T-helper 17 cell (primary cell): ENCODE measurements around the gene MORF4L1. TPM values are rescaled to one million over a fixed set of nuclear protein-coding genes. Genes with fewer than 3 reads are reported as not detected.
"Not testable (repeated sequence)": the region's sequence is repeated elsewhere in the genome, so short reads cannot be mapped to it uniquely, and the experiment has no call there.

Experiments
- ATAC-seq: fragments of 150-1000 bp; cut with Tn5 transposase; 2 replicates; pipeline ENCODE4 v1.10.0; 2021; ENCODE audit warnings: mild to moderate bottlenecking, moderate library complexity
- DNase-seq, 3 donors: peaks; one replicate each; pipeline versions ENCODE4 v3.0.0 to v3.0.0-alpha.2; 2020 to 2021
- H3K9me3 ChIP-seq: one replicate; pipeline ENCODE4 v1.7.0; 2013; ENCODE audit warnings: low read length, mild to moderate bottlenecking; ENCODE audit not compliant: control insufficient read depth, poor library complexity, severe bottlenecking
- H3K27ac Mint-ChIP-seq: one replicate; pipeline ENCODE4 v1.8.0; 2022; ENCODE audit warnings: mild to moderate bottlenecking, moderate library complexity, mixed read lengths
- H3K27me3 Mint-ChIP-seq: one replicate; pipeline ENCODE4 v1.8.0; 2022; ENCODE audit warnings: mixed read lengths
- H3K36me3 Mint-ChIP-seq: one replicate; pipeline ENCODE4 v1.8.0; 2022; ENCODE audit warnings: low read depth, mixed read lengths
- H3K4me1 Mint-ChIP-seq: one replicate; pipeline ENCODE4 v1.8.0; 2022; ENCODE audit warnings: mild to moderate bottlenecking, mixed read lengths
- H3K4me3 Mint-ChIP-seq: one replicate; pipeline ENCODE4 v1.8.0; 2022; ENCODE audit warnings: mild to moderate bottlenecking, moderate library complexity, mixed read lengths
- total RNA-seq, 4 donors: library from RNA in 2 of 4; stranded (reverse) in 2 of 4; gene quantifications; one replicate each; pipeline ENCODE4 v1.2.3 and lab custom pipeline; 2022 to 2026

Gene MORF4L1
- total RNA-seq, 2 donors from 2014 or later = 373 to 376 TPM

DNA sequence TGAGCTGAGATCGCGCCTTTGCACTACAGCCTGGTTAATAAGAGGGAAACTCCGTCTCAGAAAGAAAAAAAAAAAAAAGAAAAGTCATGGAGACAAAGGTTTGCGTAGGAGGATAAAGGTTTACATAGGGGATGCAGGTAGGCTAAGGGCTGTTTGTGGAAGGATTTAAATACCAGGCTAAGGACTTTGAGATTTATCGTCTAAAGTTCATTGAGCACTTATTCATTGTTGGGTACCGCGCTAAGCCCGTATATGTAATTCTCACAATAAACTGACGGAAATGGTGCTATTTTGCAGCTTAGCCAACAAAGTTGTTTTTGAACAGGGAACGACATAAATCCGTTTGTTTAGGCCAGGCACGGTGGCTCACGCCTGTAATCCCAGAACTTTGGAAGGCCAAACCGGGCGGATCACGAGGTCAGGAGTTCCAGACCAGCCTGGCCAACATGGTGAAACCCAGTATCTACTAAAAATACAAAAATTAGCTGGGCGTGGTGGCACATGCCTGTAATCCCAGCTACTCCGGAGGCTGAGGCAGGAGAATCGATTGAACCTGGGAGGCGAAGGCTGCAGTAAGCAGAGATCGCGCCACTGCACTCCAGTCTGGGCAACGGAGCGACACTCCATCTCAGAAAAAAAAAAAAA, 1.1 kb upstream of the MORF4L1 start:
- not testable (repeated sequence) for H3K27me3 Mint-ChIP-seq, H3K9me3 ChIP-seq, H3K36me3 Mint-ChIP-seq, ATAC-seq, DNase-seq
- H3K4me1 Mint-ChIP-seq = peaks cover 37% of the 10 kb centered on the region
- peak overlapping the region; percentile 34 for H3K27ac Mint-ChIP-seq
- peak overlapping the region; percentile 100 for H3K4me3 Mint-ChIP-seq

DNA sequence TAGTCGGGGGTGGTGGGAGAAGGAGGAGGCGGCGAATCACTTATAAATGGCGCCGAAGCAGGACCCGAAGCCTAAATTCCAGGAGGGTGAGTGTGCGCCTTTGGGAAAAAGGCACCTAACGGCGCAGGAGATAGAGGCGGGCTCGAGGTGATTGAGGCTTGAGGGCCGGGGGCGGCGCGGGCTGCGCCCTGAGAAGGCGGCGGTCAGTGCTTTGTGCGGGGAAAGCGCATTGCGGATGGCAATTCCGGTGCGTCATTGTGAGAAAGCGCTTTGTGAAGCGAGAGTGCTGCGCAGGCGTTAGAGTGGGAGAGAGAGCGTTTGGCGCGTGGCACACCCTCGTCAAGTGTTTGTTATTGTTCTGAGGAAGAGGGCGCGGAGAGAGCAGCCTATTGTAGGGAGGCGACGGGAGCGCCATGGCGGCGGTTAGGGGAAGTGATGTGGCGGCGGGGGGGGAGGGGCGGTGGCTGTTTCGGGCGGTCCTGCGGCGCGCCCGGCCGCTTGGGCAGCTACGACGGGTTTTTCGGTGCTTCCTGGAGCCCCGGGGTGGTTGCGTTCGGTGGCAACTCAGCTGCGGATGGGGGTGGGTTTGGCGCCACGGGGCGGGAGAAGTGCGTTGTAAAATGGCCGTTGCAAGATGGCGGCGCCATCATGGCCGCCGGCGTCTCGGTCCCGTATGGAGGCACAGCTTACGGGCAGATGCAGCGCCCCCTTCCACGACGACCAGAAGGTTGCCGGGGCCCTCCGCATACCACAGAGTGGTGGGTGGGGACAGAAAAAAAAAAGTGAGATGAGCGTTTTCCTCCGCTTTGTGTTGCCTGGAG, 492 bp downstream of the MORF4L1 start:
- DNase-seq (peak; percentile 81 to 84 (median 82)), ATAC-seq (peak; percentile 73)
- Mint-ChIP-seq H3K27me3 (no peaks in the 10 kb centered on the region), H3K27ac (peak overlapping the region; percentile 100), H3K36me3 (peaks cover 7% of the 10 kb centered on the region), H3K4me1 (peaks cover 44% of the 10 kb centered on the region), H3K4me3 (peak overlapping the region; percentile 100)
- H3K9me3 ChIP-seq = no peaks in the 10 kb centered on the region

DNA sequence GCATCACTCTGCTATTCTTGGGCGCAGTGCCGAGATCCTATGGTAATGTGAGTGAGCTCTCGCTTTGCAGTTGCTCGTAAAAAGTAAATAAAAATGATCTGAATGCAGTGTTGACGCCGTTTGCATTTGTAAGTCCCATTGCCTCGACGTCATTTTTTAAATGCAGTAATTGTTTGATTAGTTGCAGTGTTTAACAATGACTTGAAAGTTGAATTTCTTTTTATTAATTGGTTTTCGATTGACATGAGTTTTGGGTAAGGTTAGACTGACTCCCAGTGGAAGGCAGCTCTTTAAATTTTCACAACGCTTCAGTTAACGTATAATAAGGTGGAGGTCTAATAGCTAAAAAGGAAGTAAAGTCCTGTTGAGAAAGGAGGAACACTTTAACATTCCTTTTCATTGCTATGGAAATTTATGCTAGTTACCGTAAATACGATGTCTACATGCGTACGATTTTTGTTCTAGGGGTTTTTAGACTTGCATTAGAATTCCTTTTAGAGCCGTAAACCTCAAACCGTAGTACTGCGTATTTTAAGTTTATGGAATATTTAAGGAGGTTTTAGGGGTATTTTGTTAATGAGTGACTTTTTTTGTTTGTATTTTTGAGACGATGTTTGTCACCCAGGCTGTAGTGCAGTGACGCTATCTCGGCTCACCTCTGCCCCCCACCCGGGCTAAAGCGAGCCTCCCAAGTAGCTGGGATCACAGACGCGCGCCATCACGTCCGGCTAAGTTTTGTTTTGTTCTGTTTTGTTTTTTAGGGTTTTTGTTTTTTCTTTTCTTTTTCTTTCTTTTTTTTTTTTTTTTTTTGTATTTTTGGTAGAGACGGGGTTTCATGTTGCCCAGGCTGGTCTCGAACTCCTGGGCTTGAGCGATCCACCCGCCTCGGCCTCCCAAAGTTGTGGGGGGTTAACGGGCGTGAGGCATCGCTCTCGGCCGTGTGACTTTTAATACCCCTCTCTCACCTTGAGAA, 1.4 kb downstream of the MORF4L1 start:
- DNase-seq (peak in 2 of 3 donors; percentile 26 to 33), ATAC-seq (no peak)
- Mint-ChIP-seq H3K27ac (peak overlapping the region; percentile 100), H3K27me3 (no peaks in the 10 kb centered on the region), H3K4me1 (peaks cover 47% of the 10 kb centered on the region), H3K36me3 (peaks cover 7% of the 10 kb centered on the region), H3K4me3 (peak overlapping the region; percentile 100)
- no peaks in the 10 kb centered on the region for H3K9me3 ChIP-seq

DNA sequence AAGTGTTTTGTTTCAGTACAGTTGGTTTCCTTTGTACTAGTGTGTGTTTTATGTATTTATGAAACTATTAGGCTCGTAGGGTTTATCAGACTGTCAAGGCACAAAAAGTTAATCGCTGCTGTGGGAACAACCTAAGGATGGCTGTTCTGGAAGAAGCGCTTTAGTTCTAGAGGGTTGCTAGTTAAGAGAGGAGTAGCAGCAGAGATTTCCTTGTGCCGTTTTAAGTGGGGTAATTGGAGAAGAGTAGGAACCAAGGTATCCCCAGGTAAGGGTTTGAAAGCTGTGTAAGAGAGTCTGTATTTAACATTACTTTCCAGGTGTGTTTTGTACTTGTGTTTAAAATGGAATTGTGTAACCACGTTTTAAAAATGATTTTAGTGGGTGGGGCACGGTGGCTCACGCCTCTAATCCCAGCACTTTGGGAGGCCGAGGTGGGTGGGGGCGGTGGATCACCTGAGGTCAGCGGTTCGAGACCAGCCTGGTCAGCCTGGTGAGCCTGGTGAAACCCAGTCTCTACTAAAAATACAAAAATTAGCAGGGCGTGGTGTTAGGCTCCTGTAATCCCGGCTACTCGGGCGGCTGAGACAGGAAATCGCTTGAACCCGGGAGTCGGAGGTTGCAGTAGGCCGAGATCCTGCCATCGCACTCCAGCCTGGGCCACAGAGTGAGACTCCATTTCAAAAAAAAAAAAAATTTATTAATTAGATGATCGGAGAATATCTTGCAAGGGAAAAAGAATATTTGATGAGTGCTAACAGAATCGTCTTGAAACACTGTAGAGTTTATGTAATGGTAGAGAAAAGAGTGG, 2.6 kb downstream of the MORF4L1 start:
- peak overlapping the region; percentile 100 for H3K27ac Mint-ChIP-seq
- H3K4me1 Mint-ChIP-seq = peaks cover 49% of the 10 kb centered on the region
- peak overlapping the region; percentile 100 for H3K4me3 Mint-ChIP-seq
- H3K9me3 ChIP-seq = no peaks in the 10 kb centered on the region
- DNase-seq (no peak), ATAC-seq (no peak)
- H3K27me3 Mint-ChIP-seq = no peaks in the 10 kb centered on the region
- peaks cover 7% of the 10 kb centered on the region for H3K36me3 Mint-ChIP-seq

DNA sequence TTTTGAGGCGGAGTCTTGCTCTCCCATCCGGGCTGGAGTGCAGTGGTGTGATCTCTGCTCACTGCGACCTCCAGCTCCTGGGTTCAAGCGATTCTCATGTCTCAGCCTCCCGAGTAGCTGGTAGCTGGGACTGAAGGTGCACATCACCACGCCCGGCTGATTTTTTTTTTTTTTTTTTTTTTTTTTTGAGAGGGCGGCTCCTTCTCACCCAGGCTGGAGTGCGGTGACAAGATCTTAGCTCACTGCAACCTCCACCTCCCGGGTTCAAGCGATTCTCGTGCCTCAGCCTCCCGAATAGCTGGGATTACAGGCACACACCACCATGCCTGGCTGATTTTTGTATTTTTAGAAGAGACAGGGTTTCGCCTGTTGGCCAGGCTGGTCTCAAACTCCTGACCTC, 4.3 kb downstream of the MORF4L1 start:
- H3K9me3 ChIP-seq, DNase-seq, ATAC-seq, H3K27me3 Mint-ChIP-seq, H3K36me3 Mint-ChIP-seq: not testable (repeated sequence)
- Mint-ChIP-seq H3K4me3 (peak overlapping the region; percentile 64), H3K4me1 (peaks cover 50% of the 10 kb centered on the region), H3K27ac (peak overlapping the region; percentile 74)

DNA sequence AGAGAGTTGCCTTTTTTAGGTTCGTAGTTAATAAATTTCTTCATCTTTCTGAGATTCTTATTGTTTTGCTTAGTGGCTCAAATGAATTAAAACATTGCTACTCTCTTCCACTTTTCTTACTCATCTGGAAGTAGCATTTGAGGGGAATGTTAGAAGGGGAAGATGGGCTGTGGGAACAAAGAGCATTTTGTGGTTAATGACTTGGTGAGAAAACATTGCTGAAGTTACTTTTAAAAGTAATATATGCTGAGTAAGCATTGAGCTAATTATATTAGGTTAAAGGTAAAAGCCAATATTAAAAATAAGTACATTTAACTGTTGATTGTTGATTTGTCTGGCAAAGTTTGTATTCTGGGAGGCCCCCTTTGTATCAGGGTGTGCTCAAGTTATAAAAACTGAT, 5.7 kb downstream of the MORF4L1 start:
- no peak for DNase-seq
- no peaks in the 10 kb centered on the region for H3K9me3 ChIP-seq
- no peaks in the 10 kb centered on the region for H3K27me3 Mint-ChIP-seq
- H3K36me3 Mint-ChIP-seq = peaks cover 3% of the 10 kb centered on the region
- H3K4me3 Mint-ChIP-seq = peak overlapping the region; percentile 64
- no peak for ATAC-seq
- H3K4me1 Mint-ChIP-seq = peaks cover 44% of the 10 kb centered on the region
- peak overlapping the region; percentile 74 for H3K27ac Mint-ChIP-seq

DNA sequence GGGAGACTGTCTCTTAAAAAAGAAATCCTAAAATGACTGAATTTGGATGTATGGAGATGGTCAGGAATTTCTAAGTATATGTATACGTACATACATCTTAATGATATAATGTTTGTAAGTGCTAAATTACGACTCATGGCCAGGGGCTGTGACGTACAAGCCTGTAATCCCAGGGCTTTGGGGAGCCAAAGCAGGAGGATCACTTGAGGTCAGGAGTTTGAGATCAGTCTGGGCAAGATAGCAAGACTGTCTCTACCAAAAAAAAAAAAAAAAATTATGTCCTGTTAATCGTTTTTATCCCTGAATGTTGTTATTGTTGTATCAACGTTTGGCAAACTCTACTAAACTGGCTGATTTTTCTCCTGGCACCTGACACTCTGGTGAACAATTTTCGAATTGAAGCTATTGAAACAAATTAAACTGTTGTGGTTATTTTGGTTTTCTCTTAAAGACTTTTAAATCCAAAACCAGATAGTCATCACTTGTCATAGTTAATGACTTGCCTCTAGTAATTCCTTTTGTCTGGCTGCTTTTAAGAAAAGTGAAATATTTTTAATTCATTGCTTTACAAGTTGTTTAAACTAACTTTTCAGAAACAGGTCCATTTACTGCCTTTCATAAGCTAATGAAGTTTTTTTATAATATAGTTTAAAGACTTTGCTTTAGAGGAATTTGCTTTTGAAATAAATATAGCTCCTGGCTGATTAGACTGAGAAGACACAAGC, 7.0 kb downstream of the MORF4L1 start:
- H3K4me1 Mint-ChIP-seq = peaks cover 36% of the 10 kb centered on the region
- H3K27me3 Mint-ChIP-seq = no peaks in the 10 kb centered on the region
- peaks cover 3% of the 10 kb centered on the region for H3K36me3 Mint-ChIP-seq
- DNase-seq (no peak), ATAC-seq (no peak)
- H3K9me3 ChIP-seq = no peaks in the 10 kb centered on the region
- H3K4me3 Mint-ChIP-seq = peak overlapping the region; percentile 25
- peak overlapping the region; percentile 69 for H3K27ac Mint-ChIP-seq

DNA sequence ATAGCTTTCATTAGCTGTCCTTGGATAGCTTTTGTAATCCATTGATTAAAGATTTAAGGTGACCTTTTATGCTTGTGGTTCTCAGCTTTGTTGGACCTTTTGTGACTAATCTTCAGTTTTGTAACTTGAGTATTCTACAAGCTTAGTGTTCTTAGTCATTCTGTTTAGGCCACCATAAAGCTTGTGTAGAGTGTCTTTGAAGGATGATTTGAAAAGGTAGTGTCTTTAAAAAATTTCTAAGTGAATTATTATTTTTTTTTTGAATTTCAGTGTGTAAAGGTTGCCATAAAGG, 7.5 kb downstream of the MORF4L1 start:
- no peak overlapping the region for H3K4me3 Mint-ChIP-seq
- ATAC-seq = no peak

DNA sequence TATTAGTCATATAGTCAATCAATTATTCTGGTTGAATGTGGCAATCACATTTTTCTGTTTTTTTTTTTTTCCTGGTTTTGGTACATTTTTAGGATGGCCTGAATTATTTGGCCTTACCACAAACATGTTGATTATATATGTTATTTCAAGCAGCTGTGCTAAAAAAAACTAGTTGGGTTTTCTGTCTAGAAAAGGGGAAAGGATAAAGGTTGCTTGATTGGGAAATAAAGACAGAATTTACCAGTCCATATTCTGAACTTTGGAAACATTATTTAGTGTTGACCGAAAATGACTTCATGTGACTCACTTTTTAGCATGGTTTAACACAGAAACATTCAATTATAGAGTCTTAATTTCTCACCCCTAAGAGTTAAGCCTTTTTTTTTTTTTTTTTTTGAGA, 8.1 kb downstream of the MORF4L1 start:
- Mint-ChIP-seq H3K27ac (peak overlapping the region; percentile 69), H3K4me1 (peaks cover 27% of the 10 kb centered on the region), H3K4me3 (peak overlapping the region; percentile 53)

More for the DNA sequence above, 7.5 kb downstream of the MORF4L1 start:
- no peaks in the 10 kb centered on the region for H3K9me3 ChIP-seq
- H3K27me3 Mint-ChIP-seq = no peaks in the 10 kb centered on the region
- DNase-seq = no peak
- H3K36me3 Mint-ChIP-seq = peaks cover under 1% of the 10 kb centered on the region
- peaks cover 31% of the 10 kb centered on the region for H3K4me1 Mint-ChIP-seq
- H3K27ac Mint-ChIP-seq = peak overlapping the region; percentile 69

DNA sequence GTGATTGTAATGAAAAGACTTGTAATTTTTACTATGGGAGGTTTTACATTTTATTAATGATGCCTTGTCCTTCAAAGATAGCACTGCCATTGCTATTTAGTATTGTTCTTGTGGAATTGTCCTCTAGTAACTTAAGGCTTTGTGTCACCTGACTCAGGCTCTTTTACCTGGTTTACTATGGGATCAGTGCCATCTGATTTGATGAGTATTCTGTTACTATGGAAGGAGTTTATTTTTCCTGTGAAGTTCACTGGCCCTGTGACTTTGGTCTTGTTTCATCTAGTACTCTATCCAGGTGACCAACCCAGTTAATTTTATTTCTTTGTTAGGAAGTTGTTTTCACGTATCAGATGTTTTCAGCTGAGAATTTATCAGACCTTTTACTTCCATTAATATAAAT, 9.0 kb downstream of the MORF4L1 start:
- peaks cover 22% of the 10 kb centered on the region for H3K4me1 Mint-ChIP-seq
- H3K36me3 Mint-ChIP-seq = no peaks in the 10 kb centered on the region
- H3K4me3 Mint-ChIP-seq = no peak overlapping the region
- no peaks in the 10 kb centered on the region for H3K27me3 Mint-ChIP-seq
- ATAC-seq (no peak), DNase-seq (no peak)
- H3K9me3 ChIP-seq = no peaks in the 10 kb centered on the region
- peak overlapping the region; percentile 69 for H3K27ac Mint-ChIP-seq

More for the DNA sequence above, 8.1 kb downstream of the MORF4L1 start:
- Mint-ChIP-seq H3K27me3 (no peaks in the 10 kb centered on the region), H3K36me3 (no peaks in the 10 kb centered on the region)
- DNase-seq = no peak
- no peak for ATAC-seq
- no peaks in the 10 kb centered on the region for H3K9me3 ChIP-seq

DNA sequence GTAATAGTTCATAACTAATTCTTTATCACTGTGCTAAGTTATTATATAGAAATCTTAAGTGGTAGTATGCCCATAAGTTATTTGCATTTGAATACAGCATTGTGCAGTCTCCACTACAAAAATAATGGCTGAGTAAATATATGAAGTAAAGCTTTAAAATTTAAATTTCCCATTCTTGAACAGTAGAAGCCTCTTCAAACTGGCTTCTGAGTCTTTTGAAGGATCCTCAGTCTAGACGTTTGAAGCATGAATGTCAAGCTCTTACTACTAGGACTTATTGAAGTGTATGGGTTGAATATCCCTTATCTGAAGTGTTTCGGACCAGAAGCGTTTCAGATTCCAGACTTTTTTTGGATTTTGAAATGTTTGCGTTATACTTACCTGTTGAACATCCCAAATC, 16.3 kb downstream of the MORF4L1 start:
- no peak for ATAC-seq

DNA sequence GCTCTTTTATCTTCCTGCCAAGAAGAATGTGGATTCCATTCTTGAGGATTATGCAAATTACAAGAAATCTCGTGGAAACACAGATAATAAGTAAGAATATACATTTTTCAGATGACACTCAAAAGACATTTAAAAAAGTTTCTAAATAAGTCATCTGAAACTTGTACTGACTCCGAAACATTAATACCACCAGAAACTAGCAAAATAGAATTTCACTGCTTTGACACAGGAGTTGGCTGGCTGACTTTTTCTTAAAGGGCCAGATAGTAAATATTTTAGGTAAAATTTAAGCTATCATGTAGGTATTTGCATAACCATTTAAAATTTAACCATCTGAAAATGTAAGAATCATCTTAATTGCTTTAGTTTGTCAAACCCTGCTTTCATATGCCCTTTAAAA, 20.8 kb downstream of the MORF4L1 start:
- ATAC-seq (no peak), DNase-seq (no peak)
- H3K4me1 Mint-ChIP-seq = peaks cover 17% of the 10 kb centered on the region
- peak overlapping the region; percentile 53 for H3K27ac Mint-ChIP-seq
- no peak overlapping the region for H3K4me3 Mint-ChIP-seq
- H3K9me3 ChIP-seq = no peaks in the 10 kb centered on the region
- H3K27me3 Mint-ChIP-seq = no peaks in the 10 kb centered on the region
- H3K36me3 Mint-ChIP-seq = peaks cover 17% of the 10 kb centered on the region

More for the DNA sequence above, 16.3 kb downstream of the MORF4L1 start:
- H3K9me3 ChIP-seq = no peaks in the 10 kb centered on the region
- DNase-seq = no peak
- H3K4me1 Mint-ChIP-seq = peaks cover 15% of the 10 kb centered on the region
- no peak overlapping the region for H3K4me3 Mint-ChIP-seq
- H3K36me3 Mint-ChIP-seq = peaks cover 6% of the 10 kb centered on the region
- no peak overlapping the region for H3K27ac Mint-ChIP-seq
- H3K27me3 Mint-ChIP-seq = no peaks in the 10 kb centered on the region
